ENCODE data around the gene PSMD11.

PSMD11 gene

GRCh38 chr17:32470405-32471167, 26.3 kb downstream of the PSMD11 start:
- DNase-seq: no peak

- no peak for DNase-seq
These were observed 27.3 kb downstream of the PSMD11 start for GRCh38 chr17:32471652-32472051.

- DNase-seq: no peak
These were observed 30.9 kb downstream of the PSMD11 start for GRCh38 chr17:32475258-32475657.

- DNase-seq: no peak
These were observed 32.9 kb downstream of the PSMD11 start for GRCh38 chr17:32477220-32477619.

GRCh38 chr17:32479074-32479617, 34.8 kb downstream of the PSMD11 start:
- DNase-seq: no peak

- no peak for DNase-seq
These were observed 36.9 kb downstream of the PSMD11 start for GRCh38 chr17:32481193-32481592.

GRCh38 chr17:32482568-32483320, 38.4 kb downstream of the PSMD11 start:
- DNase-seq: no peak

- DNase-seq: peak; percentile 70
These were observed 39.2 kb downstream of the PSMD11 start for GRCh38 chr17:32483451-32484019.

GRCh38 chr17:32484041-32484461, 39.7 kb downstream of the PSMD11 start:
- DNase-seq: no peak

- no peak for DNase-seq
These were observed 40.3 kb downstream of the PSMD11 start for GRCh38 chr17:32484628-32485027.

GRCh38 chr17:32485261-32486110, 41.2 kb downstream of the PSMD11 start:
- DNase-seq: no peak

- DNase-seq: peak; percentile 76
These were observed 41.9 kb downstream of the PSMD11 start for GRCh38 chr17:32486111-32486700.

GRCh38 chr17:32486701-32487472, 42.6 kb downstream of the PSMD11 start, which contains the start of gene CDK5R1:
TSS of gene CDK5R1 (plus strand) at chr17:32486993. CDS start at chr17:32487621, 628 bp downstream.
- peak; percentile 69 for DNase-seq

GRCh38 chr17:32487473-32488176, 43.3 kb downstream of the PSMD11 start:
- DNase-seq: peak; percentile 31

- DNase-seq: no peak
These were observed 43.9 kb downstream of the PSMD11 start for GRCh38 chr17:32488177-32488542.

GRCh38 chr17:32488604-32489180, 44.4 kb downstream of the PSMD11 start:
- DNase-seq: no peak

- no peak for DNase-seq
These were observed 45.2 kb downstream of the PSMD11 start for GRCh38 chr17:32489320-32490100.

GRCh38 chr17:32490101-32490482, 45.8 kb downstream of the PSMD11 start:
- DNase-seq: no peak

Measured in fibroblast of skin of right biceps (primary cell).